Esophagus muscularis mucosa (tissue), 4 donors: ENCODE results near the gene DDX19B. TPM values are rescaled to one million over a fixed set of nuclear protein-coding genes. Genes with fewer than 3 reads are reported as not detected.

Experiments used
- DNase-seq: peaks from one replicate; pipeline ENCODE4 v3.0.0-alpha.2; 2017; ENCODE audit errors: extremely low spot score
- H3K27ac ChIP-seq, 4 donors: fragments of 200-600 bp; sonication (generic); replicated peaks in 1 of 4; 1 replicate in 3 of 4; 2 replicates in 1 of 4; pipeline ENCODE4 v1.5.1; 2016 to 2019; ENCODE audit warnings: mild to moderate bottlenecking in 1 of 4
- H3K27me3 ChIP-seq, 4 donors: fragments of 200-600 bp; sonication (generic); one replicate each; pipeline versions ENCODE4 v1.5.1 to v1.6.0; 2016 to 2019
- H3K36me3 ChIP-seq, 4 donors: fragments of 200-600 bp; sonication (generic); one replicate each; pipeline ENCODE4 v1.5.1; 2016 to 2019
- H3K4me1 ChIP-seq, 4 donors: fragments of 200-600 bp; sonication (generic); one replicate each; pipeline ENCODE4 v1.5.1; 2016 to 2019
- H3K4me3 ChIP-seq, 4 donors: fragments of 200-600 bp; sonication (generic); 1 replicate in 2 of 4; 2 replicates in 2 of 4; pipeline ENCODE4 v1.5.1; 2016 to 2019; ENCODE audit warnings: mild to moderate bottlenecking in 4 of 4, moderate library complexity in 1 of 4
- H3K9me3 ChIP-seq, 4 donors: fragments of 200-600 bp; sonication (generic); 1 replicate in 3 of 4; 2 replicates in 1 of 4; pipeline ENCODE4 v1.5.1; 2016 to 2019
- CTCF ChIP-seq, 3 experiments: fragments of 200-600 bp in 2 of 3; fragments of 450-650 bp in 1 of 3; sonication (generic) in 2 of 3; IDR thresholded peaks; one replicate each; pipeline ENCODE4 v1.5.1; 2017 to 2019; ENCODE audit warnings: antibody characterized with exemption in 3 of 3, mild to moderate bottlenecking in 2 of 3, moderate library complexity in 1 of 3
- EP300 ChIP-seq: sonication (generic); formaldehyde crosslinking; IDR thresholded peaks from one replicate; pipeline ENCODE4 v1.6.1; 2017; ENCODE audit warnings: antibody characterized with exemption
- POLR2A ChIP-seq: fragments of 450-650 bp; IDR thresholded peaks from one replicate; pipeline ENCODE4 v1.6.1; 2017; ENCODE audit warnings: antibody characterized with exemption, moderate library complexity, mild to moderate bottlenecking, low read depth
- POLR2AphosphoS5 ChIP-seq, 2 donors: sonication (generic); formaldehyde crosslinking; IDR thresholded peaks; one replicate each; pipeline ENCODE4 v1.6.1; 2017; ENCODE audit warnings: antibody characterized with exemption in 2 of 2
- WGBS: methylation state at CpG from one replicate; pipeline ENCODE4 v1.1.5; 2018; 5-methylcytosine and 5-hydroxymethylcytosine counted together
- intact Hi-C: fragments of 100-400 bp; cut with DNase I; formaldehyde crosslinking; loops from one replicate; pipeline ENCODE4 v1.15.1; 2023
- total RNA-seq, 4 donors: library from RNA; depleted of rRNA; stranded (reverse); fragments of >200 nt; gene quantifications; one replicate each; pipeline versions ENCODE4 v1.1.0 to v1.2.1, GENCODE V29; 2016

DDX19B gene
- total RNA-seq, 4 donors from 2014 or later, result 36.1 to 48.7 (median 41.1) TPM

GRCh38 chr16:70380248-70380918 lies 81.4 kb downstream of the DDX19B start:
- peaks cover 16 to 37% (median 27%) of the 10 kb centered on the region in 4 donors for H3K4me1 ChIP-seq
- 2% methylated on average over 21 of the region's 31 CpGs for WGBS
- intact Hi-C loops, result loop anchor here (2.0 to 5.0 kb wide), 2 partner anchors 58 to 72 kb away; partner anchors contain the start of genes FCSK and ST3GAL2
- H3K9me3 ChIP-seq, result no peaks in the 10 kb centered on the region
- TF ChIP-seq POLR2A (no peak), EP300 (no peak), CTCF (IDR thresholded peaks at IDR 0.05) (no peak), POLR2AphosphoS5 (IDR thresholded peaks at IDR 0.05) (no peak)
- H3K27ac ChIP-seq, result peak overlapping the region; percentile 76 to 88 (median 82)
- no peak for DNase-seq
- H3K4me3 ChIP-seq, result peak overlapping the region; percentile 64 to 80 (median 68)
- H3K27me3 ChIP-seq, result no peaks in the 10 kb centered on the region
- H3K36me3 ChIP-seq, result peaks cover 0 to 35% (median 26%) of the 10 kb centered on the region in 4 donors

GRCh38 chr16:70380919-70381603 lies 82.1 kb downstream of the DDX19B start:
- Histone ChIP-seq H3K36me3 (peaks cover 0 to 35% (median 25%) of the 10 kb centered on the region in 4 donors), H3K27me3 (no peaks in the 10 kb centered on the region), H3K9me3 (no peaks in the 10 kb centered on the region), H3K4me3 (peak overlapping the region; percentile 64 to 80 (median 68)), H3K4me1 (peaks cover 16 to 31% (median 24%) of the 10 kb centered on the region in 4 donors), H3K27ac (peak overlapping the region; percentile 76 to 88 (median 82))
- 7% methylated on average over 9 of the region's 52 CpGs for WGBS
- intact Hi-C loops, result loop anchor here (2.0 to 5.0 kb wide), 2 partner anchors 58 to 71 kb away; partner anchors contain the start of genes FCSK and ST3GAL2
- TF ChIP-seq POLR2AphosphoS5 (IDR thresholded peaks at IDR 0.05), result peak; percentile 78 to 84
- TF ChIP-seq POLR2A, result no peak
- TF ChIP-seq CTCF (IDR thresholded peaks at IDR 0.05), result peak in 2 of 3 experiments; percentile 3 to 15
- DNase-seq, result peak; percentile 99

- H3K27me3 ChIP-seq, result no peaks in the 10 kb centered on the region
- TF ChIP-seq POLR2AphosphoS5 (IDR thresholded peaks at IDR 0.05) (peak in 1 of 2 donors; percentile 78), CTCF (IDR thresholded peaks at IDR 0.05) (no peak)
- H3K4me3 ChIP-seq, result peak overlapping the region; percentile 64 to 80 (median 68)
- intact Hi-C loops, result loop anchor here (2.0 to 5.0 kb wide), 2 partner anchors 57 to 71 kb away; partner anchors contain the start of genes FCSK and ST3GAL2
- peaks cover 16 to 26% (median 24%) of the 10 kb centered on the region in 4 donors for H3K4me1 ChIP-seq
- WGBS, result 60% methylated on average over 14 of the region's 47 CpGs
- H3K36me3 ChIP-seq, result peaks cover 0 to 35% (median 24%) of the 10 kb centered on the region in 4 donors
- no peaks in the 10 kb centered on the region for H3K9me3 ChIP-seq
- peak overlapping the region; percentile 76 to 88 (median 82) for H3K27ac ChIP-seq
- DNase-seq, result peak; percentile 93
Observed at GRCh38 chr16:70381604-70382342, 82.8 kb downstream of the DDX19B start.

GRCh38 chr16:70383421-70383960 lies 84.5 kb downstream of the DDX19B start:
- Histone ChIP-seq H3K4me3 (no peak overlapping the region), H3K9me3 (no peaks in the 10 kb centered on the region), H3K36me3 (peaks cover 7 to 50% (median 37%) of the 10 kb centered on the region in 4 donors), H3K27me3 (no peaks in the 10 kb centered on the region), H3K27ac (no peak overlapping the region), H3K4me1 (peaks cover 16 to 26% (median 24%) of the 10 kb centered on the region in 4 donors)
- TF ChIP-seq EP300 (no peak), POLR2AphosphoS5 (IDR thresholded peaks at IDR 0.05) (no peak), POLR2A (no peak), CTCF (IDR thresholded peaks at IDR 0.05) (no peak)
- intact Hi-C loops, result loop anchor here (5.0 kb wide), 1 partner anchor 69 kb away; the partner anchor contains the start of gene FCSK
- no peak for DNase-seq
- WGBS, result 94% methylated on average over 6 of the region's 6 CpGs
